WTC11 (cell line): Measurements from ENCODE around the gene GSTA3. TPM values are rescaled to one million over a fixed set of nuclear protein-coding genes. Genes with fewer than 3 reads are reported as not detected.

Experiments used
- ATAC-seq: fragments of 200-7000 bp; cut with Tn5 transposase; 2 replicates; pipeline ENCODE4 v1.10.0; 2021; ENCODE audit warnings: mild to moderate bottlenecking, moderate library complexity
- CTCF ChIA-PET: fragments of 300-600 bp; sonication (Branson Sonifier 250); formaldehyde crosslinking; loops from one replicate; lab custom pipeline; 2021; ENCODE audit warnings: antibody characterized with exemption; lab: Charles Lee
- POLR2A ChIA-PET: fragments of 350-600 bp; sonication (Branson Sonifier 250); formaldehyde crosslinking; loops from one replicate; lab custom pipeline; 2021; ENCODE audit warnings: antibody characterized with exemption; lab: Charles Lee
- DNase-seq: peaks from one replicate; pipeline ENCODE4 v3.0.0; 2021; ENCODE audit warnings: low spot score
- H3K27ac Mint-ChIP-seq: 2 replicates; pipeline ENCODE4 v1.8.0; 2021; ENCODE audit warnings: mixed read lengths
- H3K27me3 Mint-ChIP-seq: 2 replicates; pipeline ENCODE4 v1.8.0; 2021; ENCODE audit warnings: low read depth, mild to moderate bottlenecking, moderate library complexity, mixed read lengths
- H3K36me3 Mint-ChIP-seq: 2 replicates; pipeline ENCODE4 v1.8.0; 2021; ENCODE audit warnings: mixed read lengths
- H3K4me1 Mint-ChIP-seq: 2 replicates; pipeline ENCODE4 v1.8.0; 2022; ENCODE audit warnings: mixed read lengths
- H3K4me3 Mint-ChIP-seq: 2 replicates; pipeline ENCODE4 v1.8.0; 2021; ENCODE audit warnings: mild to moderate bottlenecking, moderate library complexity, mixed read lengths
- H3K9me3 Mint-ChIP-seq: 2 replicates; pipeline ENCODE4 v1.8.0; 2021; ENCODE audit warnings: mixed read lengths
- ELF4 ChIP-seq: sonication (generic); formaldehyde crosslinking; IDR thresholded peaks from 2 replicates; pipeline ENCODE4 v1.8.1; 2022; ENCODE audit warnings: low read depth, mild to moderate bottlenecking, moderate library complexity, missing genetic modification reagents
- ETV6 ChIP-seq: sonication (generic); formaldehyde crosslinking; IDR thresholded peaks from 2 replicates; pipeline ENCODE4 v1.8.1; 2022; ENCODE audit warnings: mild to moderate bottlenecking, missing genetic modification reagents
- FOXK1 ChIP-seq: sonication (generic); formaldehyde crosslinking; IDR thresholded peaks from 2 replicates; pipeline ENCODE4 v1.8.0; 2022; ENCODE audit warnings: mild to moderate bottlenecking, moderate library complexity, missing genetic modification reagents
- FOXP1 ChIP-seq: sonication (generic); formaldehyde crosslinking; IDR thresholded peaks from 2 replicates; pipeline ENCODE4 v1.8.0; 2022; ENCODE audit warnings: missing genetic modification reagents, mild to moderate bottlenecking, moderate library complexity, borderline replicate concordance
- GABPB1 ChIP-seq: sonication (generic); formaldehyde crosslinking; IDR thresholded peaks from 2 replicates; pipeline ENCODE4 v1.8.1; 2023; ENCODE audit warnings: mild to moderate bottlenecking, missing genetic modification reagents
- HMGA2 ChIP-seq: fragments of 250-450 bp; sonication (Bioruptor Pico); IDR thresholded peaks from 2 replicates; pipeline ENCODE4 v1.4.0; 2021; ENCODE audit warnings: mild to moderate bottlenecking, moderate library complexity
- IRF2 ChIP-seq: sonication (generic); formaldehyde crosslinking; IDR thresholded peaks from 2 replicates; pipeline ENCODE4 v1.8.0; 2022; ENCODE audit warnings: low read depth, missing genetic modification reagents, borderline replicate concordance
- MXD4 ChIP-seq: fragments of 250-450 bp; sonication (Bioruptor Pico); IDR thresholded peaks from 2 replicates; pipeline ENCODE4 v1.8.0; 2021; ENCODE audit warnings: mild to moderate bottlenecking, moderate library complexity, borderline replicate concordance
- NFYB ChIP-seq: sonication (generic); formaldehyde crosslinking; conservative IDR thresholded peaks from 2 replicates; pipeline ENCODE4 v1.8.0; 2022; ENCODE audit warnings: low read depth, missing genetic modification reagents
- NR2C2 ChIP-seq: sonication (generic); formaldehyde crosslinking; IDR thresholded peaks from 2 replicates; pipeline ENCODE4 v1.8.0; 2022; ENCODE audit warnings: mild to moderate bottlenecking, missing genetic modification reagents
- NR3C1 ChIP-seq: sonication (generic); formaldehyde crosslinking; conservative IDR thresholded peaks from 2 replicates; pipeline ENCODE4 v1.8.1; 2023; ENCODE audit warnings: low read depth, mild to moderate bottlenecking, missing genetic modification reagents
- OVOL2 ChIP-seq: fragments of 250-450 bp; sonication (Bioruptor Pico); IDR thresholded peaks from 2 replicates; pipeline ENCODE4 v1.9.0; 2021; ENCODE audit warnings: mild to moderate bottlenecking, borderline replicate concordance
- RORB ChIP-seq: fragments of 250-450 bp; sonication (Bioruptor Pico); IDR thresholded peaks from 2 replicates; pipeline ENCODE4 v1.9.0; 2021; ENCODE audit warnings: mild to moderate bottlenecking
- TP53 ChIP-seq: sonication (generic); formaldehyde crosslinking; IDR thresholded peaks from 2 replicates; pipeline ENCODE4 v1.8.1; 2023; ENCODE audit warnings: mild to moderate bottlenecking, missing genetic modification reagents
- ZBTB21 ChIP-seq: sonication (generic); formaldehyde crosslinking; IDR thresholded peaks from 2 replicates; pipeline ENCODE4 v1.8.1; 2023; ENCODE audit warnings: mild to moderate bottlenecking, missing genetic modification reagents, borderline replicate concordance
- ZNF232 ChIP-seq: sonication (generic); formaldehyde crosslinking; IDR thresholded peaks from 2 replicates; pipeline ENCODE4 v1.8.0; 2022; ENCODE audit warnings: mild to moderate bottlenecking, missing genetic modification reagents
- ZNF317 ChIP-seq: sonication (generic); formaldehyde crosslinking; IDR thresholded peaks from 2 replicates; pipeline ENCODE4 v1.8.1; 2023; ENCODE audit warnings: low read depth, mild to moderate bottlenecking, moderate library complexity, missing genetic modification reagents, borderline replicate concordance
- ZNF423 ChIP-seq: fragments of 250-450 bp; sonication (Bioruptor Pico); IDR thresholded peaks from 2 replicates; pipeline ENCODE4 v2.1.2; 2022; ENCODE audit warnings: mild to moderate bottlenecking, moderate library complexity
- total RNA-seq: library from RNA; stranded (reverse); gene quantifications from 3 replicates; pipeline ENCODE4 v1.2.3, GENCODE V29; 2021
- TF ChIP-seq, protein P1 (sequence below): sonication (generic); formaldehyde crosslinking; IDR thresholded peaks from 2 replicates; pipeline ENCODE4 v1.8.0; 2023; ENCODE audit warnings: missing genetic modification reagents, mild to moderate bottlenecking, borderline replicate concordance
- TF ChIP-seq, protein P2 (sequence below): sonication (generic); formaldehyde crosslinking; IDR thresholded peaks from 2 replicates; pipeline ENCODE4 v1.8.1; 2023; ENCODE audit warnings: mild to moderate bottlenecking, missing genetic modification reagents
- TF ChIP-seq, protein P3 (sequence below): sonication (generic); formaldehyde crosslinking; IDR thresholded peaks from 2 replicates; pipeline ENCODE4 v1.8.0; 2022; ENCODE audit warnings: mild to moderate bottlenecking, missing genetic modification reagents
- TF ChIP-seq, protein P4 (sequence below): sonication (generic); formaldehyde crosslinking; IDR thresholded peaks from 2 replicates; pipeline ENCODE4 v1.8.0; 2022; ENCODE audit warnings: mild to moderate bottlenecking, missing genetic modification reagents

GSTA3 gene
- total RNA-seq, 1 experiment from 2014 or later = not detected

DNA sequence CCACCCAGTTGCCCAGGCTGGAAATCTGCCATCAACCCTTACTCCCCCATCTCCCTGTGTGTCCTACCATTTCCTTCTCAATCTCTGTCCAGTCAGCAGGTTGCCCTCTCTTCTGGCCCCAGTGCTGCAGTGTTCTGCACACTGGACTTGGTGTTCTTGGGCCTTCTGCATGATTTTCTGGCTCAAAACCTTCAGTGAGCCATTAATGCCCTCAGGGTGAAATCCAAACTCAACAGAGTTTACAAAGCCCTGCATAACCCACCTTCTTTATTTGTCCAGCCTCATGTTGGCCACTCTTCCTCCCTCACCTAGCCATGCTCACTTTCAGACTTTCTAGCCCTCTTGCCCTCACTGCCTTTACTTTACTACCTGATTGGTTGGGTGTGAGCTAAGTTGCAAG lies 5.0 kb upstream of the GSTA3 start (continued):
- TF ChIP-seq ELF4 (CRISPR knock-in tag) (no peak), ZNF423 (no peak), ETV6 (CRISPR knock-in tag) (no peak), ZNF232 (CRISPR knock-in tag) (no peak), GABPB1 (no peak), ZBTB21 (CRISPR knock-in tag) (no peak)
- TF ChIP-seq, protein P1, sequence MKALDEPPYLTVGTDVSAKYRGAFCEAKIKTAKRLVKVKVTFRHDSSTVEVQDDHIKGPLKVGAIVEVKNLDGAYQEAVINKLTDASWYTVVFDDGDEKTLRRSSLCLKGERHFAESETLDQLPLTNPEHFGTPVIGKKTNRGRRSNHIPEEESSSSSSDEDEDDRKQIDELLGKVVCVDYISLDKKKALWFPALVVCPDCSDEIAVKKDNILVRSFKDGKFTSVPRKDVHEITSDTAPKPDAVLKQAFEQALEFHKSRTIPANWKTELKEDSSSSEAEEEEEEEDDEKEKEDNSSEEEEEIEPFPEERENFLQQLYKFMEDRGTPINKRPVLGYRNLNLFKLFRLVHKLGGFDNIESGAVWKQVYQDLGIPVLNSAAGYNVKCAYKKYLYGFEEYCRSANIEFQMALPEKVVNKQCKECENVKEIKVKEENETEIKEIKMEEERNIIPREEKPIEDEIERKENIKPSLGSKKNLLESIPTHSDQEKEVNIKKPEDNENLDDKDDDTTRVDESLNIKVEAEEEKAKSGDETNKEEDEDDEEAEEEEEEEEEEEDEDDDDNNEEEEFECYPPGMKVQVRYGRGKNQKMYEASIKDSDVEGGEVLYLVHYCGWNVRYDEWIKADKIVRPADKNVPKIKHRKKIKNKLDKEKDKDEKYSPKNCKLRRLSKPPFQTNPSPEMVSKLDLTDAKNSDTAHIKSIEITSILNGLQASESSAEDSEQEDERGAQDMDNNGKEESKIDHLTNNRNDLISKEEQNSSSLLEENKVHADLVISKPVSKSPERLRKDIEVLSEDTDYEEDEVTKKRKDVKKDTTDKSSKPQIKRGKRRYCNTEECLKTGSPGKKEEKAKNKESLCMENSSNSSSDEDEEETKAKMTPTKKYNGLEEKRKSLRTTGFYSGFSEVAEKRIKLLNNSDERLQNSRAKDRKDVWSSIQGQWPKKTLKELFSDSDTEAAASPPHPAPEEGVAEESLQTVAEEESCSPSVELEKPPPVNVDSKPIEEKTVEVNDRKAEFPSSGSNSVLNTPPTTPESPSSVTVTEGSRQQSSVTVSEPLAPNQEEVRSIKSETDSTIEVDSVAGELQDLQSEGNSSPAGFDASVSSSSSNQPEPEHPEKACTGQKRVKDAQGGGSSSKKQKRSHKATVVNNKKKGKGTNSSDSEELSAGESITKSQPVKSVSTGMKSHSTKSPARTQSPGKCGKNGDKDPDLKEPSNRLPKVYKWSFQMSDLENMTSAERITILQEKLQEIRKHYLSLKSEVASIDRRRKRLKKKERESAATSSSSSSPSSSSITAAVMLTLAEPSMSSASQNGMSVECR = no peak
- TF ChIP-seq, protein P2, sequence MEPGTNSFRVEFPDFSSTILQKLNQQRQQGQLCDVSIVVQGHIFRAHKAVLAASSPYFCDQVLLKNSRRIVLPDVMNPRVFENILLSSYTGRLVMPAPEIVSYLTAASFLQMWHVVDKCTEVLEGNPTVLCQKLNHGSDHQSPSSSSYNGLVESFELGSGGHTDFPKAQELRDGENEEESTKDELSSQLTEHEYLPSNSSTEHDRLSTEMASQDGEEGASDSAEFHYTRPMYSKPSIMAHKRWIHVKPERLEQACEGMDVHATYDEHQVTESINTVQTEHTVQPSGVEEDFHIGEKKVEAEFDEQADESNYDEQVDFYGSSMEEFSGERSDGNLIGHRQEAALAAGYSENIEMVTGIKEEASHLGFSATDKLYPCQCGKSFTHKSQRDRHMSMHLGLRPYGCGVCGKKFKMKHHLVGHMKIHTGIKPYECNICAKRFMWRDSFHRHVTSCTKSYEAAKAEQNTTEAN = no peak
- TF ChIP-seq, protein P3, sequence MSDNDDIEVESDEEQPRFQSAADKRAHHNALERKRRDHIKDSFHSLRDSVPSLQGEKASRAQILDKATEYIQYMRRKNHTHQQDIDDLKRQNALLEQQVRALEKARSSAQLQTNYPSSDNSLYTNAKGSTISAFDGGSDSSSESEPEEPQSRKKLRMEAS (CRISPR knock-in tag) = no peak

DNA sequence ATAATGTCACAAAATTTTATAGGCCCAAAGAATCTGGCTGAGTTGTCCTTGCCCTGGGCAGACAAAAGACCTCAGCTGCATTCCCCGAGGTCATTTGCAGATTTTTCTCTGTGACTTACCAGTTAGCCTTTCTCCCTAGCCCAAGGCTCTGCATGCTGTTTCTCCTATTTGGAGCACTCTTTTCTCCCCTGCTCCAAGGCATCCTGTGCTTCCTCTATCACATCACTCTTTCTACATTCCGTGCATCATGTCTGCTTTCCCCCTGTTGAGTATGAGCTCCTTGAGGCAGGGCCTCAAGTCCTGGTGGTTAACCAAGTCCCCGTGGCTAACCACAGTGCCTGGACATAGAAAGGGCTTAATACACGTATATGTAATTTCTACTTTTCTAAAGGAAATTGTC lies 593 bp upstream of the GSTA3 start:
- H3K4me1 Mint-ChIP-seq = no peaks in the 10 kb centered on the region

More for the DNA sequence above, 593 bp upstream of the GSTA3 start:
- Mint-ChIP-seq H3K27ac (no peak overlapping the region), H3K36me3 (peaks cover 4% of the 10 kb centered on the region; the same call in 1 of the 2 replicates), H3K9me3 (peaks cover 15% of the 10 kb centered on the region), H3K4me3 (no peak overlapping the region), H3K27me3 (peaks cover 2% of the 10 kb centered on the region; the same call in 1 of the 2 replicates)
- TF ChIP-seq, protein P3 (CRISPR knock-in tag) = no peak
- TF ChIP-seq ZBTB21 (CRISPR knock-in tag) (no peak), NR3C1 (no peak), ZNF317 (CRISPR knock-in tag) (no peak), RORB (CRISPR knock-in tag) (no peak), NFYB (CRISPR knock-in tag) (no peak), MXD4 (CRISPR knock-in tag) (no peak), TP53 (CRISPR knock-in tag) (no peak), GABPB1 (no peak), IRF2 (CRISPR knock-in tag) (no peak), HMGA2 (CRISPR knock-in tag) (no peak), OVOL2 (CRISPR knock-in tag) (no peak), NR2C2 (CRISPR knock-in tag) (no peak), FOXP1 (CRISPR knock-in tag) (no peak), FOXK1 (CRISPR knock-in tag) (no peak)
- TF ChIP-seq, protein P4, sequence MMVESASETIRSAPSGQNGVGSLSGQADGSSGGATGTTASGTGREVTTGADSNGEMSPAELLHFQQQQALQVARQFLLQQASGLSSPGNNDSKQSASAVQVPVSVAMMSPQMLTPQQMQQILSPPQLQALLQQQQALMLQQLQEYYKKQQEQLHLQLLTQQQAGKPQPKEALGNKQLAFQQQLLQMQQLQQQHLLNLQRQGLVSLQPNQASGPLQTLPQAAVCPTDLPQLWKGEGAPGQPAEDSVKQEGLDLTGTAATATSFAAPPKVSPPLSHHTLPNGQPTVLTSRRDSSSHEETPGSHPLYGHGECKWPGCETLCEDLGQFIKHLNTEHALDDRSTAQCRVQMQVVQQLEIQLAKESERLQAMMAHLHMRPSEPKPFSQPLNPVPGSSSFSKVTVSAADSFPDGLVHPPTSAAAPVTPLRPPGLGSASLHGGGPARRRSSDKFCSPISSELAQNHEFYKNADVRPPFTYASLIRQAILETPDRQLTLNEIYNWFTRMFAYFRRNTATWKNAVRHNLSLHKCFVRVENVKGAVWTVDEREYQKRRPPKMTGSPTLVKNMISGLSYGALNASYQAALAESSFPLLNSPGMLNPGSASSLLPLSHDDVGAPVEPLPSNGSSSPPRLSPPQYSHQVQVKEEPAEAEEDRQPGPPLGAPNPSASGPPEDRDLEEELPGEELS (CRISPR knock-in tag) = no peak
- TF ChIP-seq, protein P2 = no peak
- DNase-seq = no peak
- ChIA-PET POLR2A (no interaction called here), CTCF (no interaction called here)
- ATAC-seq = peak; percentile 57
